Panc1 (cell line): ENCODE measurements around the gene RAPGEF1. TPM values are rescaled to one million over a fixed set of nuclear protein-coding genes. Genes with fewer than 3 reads are reported as not detected.

Experiments used
- ATAC-seq: fragments of 200-7000 bp; cut with Tn5 transposase; 2 replicates; pipeline ENCODE4 v1.9.1; 2020; ENCODE audit warnings: mild to moderate bottlenecking, moderate library complexity
- BruUV-seq: library from RNA; stranded (reverse); fragments of 400-500 nt; replicated peaks from 2 replicates; lab custom pipeline; 2021; lab: Mats Ljungman, UMichigan
- CTCF ChIA-PET: fragments of 300-600 bp; sonication (Branson Sonifier 250); formaldehyde crosslinking; loops from one replicate; lab custom pipeline; 2022; ENCODE audit warnings: antibody characterized with exemption; lab: Charles Lee
- POLR2A ChIA-PET: fragments of 300-600 bp; sonication (Branson Sonifier 250); formaldehyde crosslinking; loops from one replicate; lab custom pipeline; 2022; ENCODE audit warnings: antibody characterized with exemption; lab: Charles Lee
- DNase-seq: peaks from one replicate; pipeline ENCODE4 v3.0.0-alpha.2; 2010; ENCODE audit warnings: low read depth, low spot score
- H3K27ac ChIP-seq: 2 replicates; pipeline ENCODE4 v1.5.1; 2011; ENCODE audit warnings: mild to moderate bottlenecking, low read length, inconsistent platforms
- H3K27me3 ChIP-seq: fragments of 200-500 bp; sonication (Bioruptor generic); 2 replicates; pipeline ENCODE4 v1.6.0; 2014; ENCODE audit warnings: low read length, inconsistent platforms; ENCODE audit not compliant: control insufficient read depth, insufficient read depth
- H3K36me3 ChIP-seq: fragments of 200-500 bp; sonication (Bioruptor generic); 2 replicates; pipeline ENCODE4 v1.5.1; 2014; ENCODE audit warnings: inconsistent platforms, mild to moderate bottlenecking, low read length, moderate library complexity; ENCODE audit not compliant: control insufficient read depth, insufficient read depth
- H3K4me1 ChIP-seq: 2 replicates; pipeline ENCODE4 v1.5.1; 2011; ENCODE audit warnings: inconsistent platforms, mild to moderate bottlenecking, low read length, moderate library complexity; ENCODE audit not compliant: control insufficient read depth, insufficient read depth
- H3K4me3 ChIP-seq, 2 experiments: 2 replicates each; pipeline ENCODE4 v1.5.1; 2011 to 2012; ENCODE audit warnings: low read depth in 2 of 2, low read length in 2 of 2, mild to moderate bottlenecking in 2 of 2, inconsistent platforms in 1 of 2, moderate library complexity in 1 of 2
- H3K9me3 ChIP-seq: fragments of 200-500 bp; sonication (Bioruptor generic); 2 replicates; pipeline ENCODE4 v1.5.1; 2014; ENCODE audit warnings: low read depth, mild to moderate bottlenecking, inconsistent platforms, low read length, moderate library complexity; ENCODE audit not compliant: control insufficient read depth, insufficient read depth
- CTCF ChIP-seq: fragments of 450-650 bp; IDR thresholded peaks from 2 replicates; pipeline ENCODE4 v1.5.1; 2017; ENCODE audit warnings: mild to moderate bottlenecking
- POLR2AphosphoS5 ChIP-seq: IDR thresholded peaks from 2 replicates; pipeline ENCODE4 v1.6.1; 2012; ENCODE audit warnings: mild to moderate bottlenecking, low read depth, low read length, moderate library complexity
- REST ChIP-seq, 2 experiments: IDR thresholded peaks; 2 replicates each; pipeline ENCODE4 v1.6.1; 2011 to 2012; ENCODE audit warnings: low read depth in 2 of 2, control low read depth in 1 of 2, low read length in 1 of 2, mild to moderate bottlenecking in 1 of 2, moderate library complexity in 1 of 2; ENCODE audit not compliant: insufficient read depth in 1 of 2
- SIN3A ChIP-seq: IDR thresholded peaks from 2 replicates; pipeline ENCODE4 v1.6.1; 2012; ENCODE audit warnings: low read depth, mild to moderate bottlenecking, low read length, moderate library complexity, borderline replicate concordance; ENCODE audit not compliant: insufficient read depth
- TCF7L2 ChIP-seq: IDR thresholded peaks from 2 replicates; pipeline ENCODE4 v1.6.1; 2011; ENCODE audit warnings: mild to moderate bottlenecking, low read depth, low read length, inconsistent platforms
- in situ Hi-C: cut with HindIII; loops from 2 replicates; pipeline ENCODE4 v1.10.0; 2016; ENCODE audit warnings: low sequenced_read_pairs, low pct_unique_long_range_greater_than_20kb
- intact Hi-C: fragments of 100-400 bp; cut with micrococcal nuclease; formaldehyde crosslinking; loops from one replicate; pipeline ENCODE4 v1.10.0; 2022; ENCODE audit not compliant: unreplicated experiment
- total RNA-seq: library from RNA; stranded (reverse); gene quantifications from one replicate; pipeline ENCODE4 v1.2.1, GENCODE V29; 2021; ENCODE audit not compliant: unreplicated experiment

RAPGEF1 gene
- total RNA-seq, 1 experiment from 2014 or later: 86.8 TPM

DNA sequence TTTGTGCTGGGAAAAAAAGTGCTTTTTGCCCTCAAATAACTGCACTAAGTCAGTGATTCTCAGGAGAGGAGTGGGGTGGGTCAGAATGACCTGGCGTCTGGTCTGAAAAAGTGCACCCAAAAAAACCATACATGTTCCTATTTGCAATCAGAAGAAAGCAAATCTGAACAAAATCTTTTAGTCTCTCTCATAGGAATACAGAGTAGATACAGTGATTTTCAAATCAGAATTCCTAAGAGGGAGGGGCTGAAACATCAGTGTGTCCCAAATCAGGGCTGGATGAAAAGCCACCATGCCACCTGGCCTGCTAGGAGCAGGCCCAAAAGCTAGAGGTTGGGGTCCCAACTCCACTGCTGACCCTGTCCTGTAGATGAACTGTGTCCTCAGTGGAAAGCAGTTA lies 66.8 kb downstream of the RAPGEF1 start:
- ChIA-PET POLR2A (no interaction called here), CTCF (no interaction called here)
- Histone ChIP-seq H3K4me3 (no peak overlapping the region), H3K36me3 (no peaks in the 10 kb centered on the region), H3K27me3 (no peaks in the 10 kb centered on the region), H3K9me3 (no peaks in the 10 kb centered on the region), H3K27ac (peak overlapping the region; percentile 61; the same call in 1 of the 2 replicates), H3K4me1 (peaks cover 77% of the 10 kb centered on the region)
- no peak for TF ChIP-seq TCF7L2
- TF ChIP-seq CTCF: no peak
- no peak for TF ChIP-seq SIN3A
- TF ChIP-seq POLR2AphosphoS5: no peak
- no peak for TF ChIP-seq REST (IDR thresholded peaks at IDR 0.05; ENCODE audit: insufficient read depth in 1 of 2, low read depth in 2 of 2, low read length in 1 of 2)
- ATAC-seq: no peak
- in situ Hi-C loops: no loop called here
- no TSS peak for BruUV-seq
- DNase-seq: no peak
- intact Hi-C loops: loop anchor here (10.0 kb wide), 1 partner anchor 62 kb away; no protein-coding TSS in a partner anchor

GRCh38 chr9:131672451-131672850 lies 67.4 kb downstream of the RAPGEF1 start:
- no peak for TF ChIP-seq TCF7L2
- no peaks in the 10 kb centered on the region for H3K27me3 ChIP-seq
- BruUV-seq: no TSS peak
- ATAC-seq (no peak), DNase-seq (no peak)
- no peaks in the 10 kb centered on the region for H3K9me3 ChIP-seq
- ChIA-PET POLR2A (no interaction called here), CTCF (no interaction called here)
- in situ Hi-C loops (no loop called here), intact Hi-C loops (loop anchor here (10.0 kb wide), 1 partner anchor 62 kb away; no protein-coding TSS in a partner anchor)
- H3K4me3 ChIP-seq: no peak overlapping the region
- peaks cover 77% of the 10 kb centered on the region for H3K4me1 ChIP-seq
- H3K27ac ChIP-seq: peak overlapping the region; percentile 61; the same call in 1 of the 2 replicates
- no peaks in the 10 kb centered on the region for H3K36me3 ChIP-seq

- BruUV-seq: no TSS peak
- in situ Hi-C loops (no loop called here), intact Hi-C loops (loop anchor here (10.0 kb wide), 1 partner anchor 64 kb away; no protein-coding TSS in a partner anchor)
- no peak for TF ChIP-seq TCF7L2
- TF ChIP-seq POLR2AphosphoS5: no peak
- TF ChIP-seq REST (IDR thresholded peaks at IDR 0.05; ENCODE audit: insufficient read depth in 1 of 2, low read depth in 2 of 2, low read length in 1 of 2): no peak
- no peak for TF ChIP-seq SIN3A
- TF ChIP-seq CTCF: no peak
- DNase-seq (no peak), ATAC-seq (no peak)
- H3K4me3 ChIP-seq: no peak overlapping the region
- no peaks in the 10 kb centered on the region for H3K27me3 ChIP-seq
- ChIA-PET CTCF (no interaction called here), POLR2A (no interaction called here)
- peak overlapping the region; percentile 77 for H3K27ac ChIP-seq
- H3K9me3 ChIP-seq: no peaks in the 10 kb centered on the region
- H3K36me3 ChIP-seq: no peaks in the 10 kb centered on the region
- peaks cover 68% of the 10 kb centered on the region for H3K4me1 ChIP-seq
These were observed 68.7 kb downstream of the RAPGEF1 start for GRCh38 chr9:131671133-131671520.
